UCSD-AML1 (cell line): Measurements from ENCODE around the gene ACO2.
A peak's percentile ranks its signal among the peaks of the same experiment; 100 is the strongest.

Experiments used
- DNase-seq: peaks from one replicate; lab custom pipeline; 2025; ENCODE audit not compliant: unreplicated experiment; lab: John Stamatoyannopoulos, UW

Gene ACO2

DNA sequence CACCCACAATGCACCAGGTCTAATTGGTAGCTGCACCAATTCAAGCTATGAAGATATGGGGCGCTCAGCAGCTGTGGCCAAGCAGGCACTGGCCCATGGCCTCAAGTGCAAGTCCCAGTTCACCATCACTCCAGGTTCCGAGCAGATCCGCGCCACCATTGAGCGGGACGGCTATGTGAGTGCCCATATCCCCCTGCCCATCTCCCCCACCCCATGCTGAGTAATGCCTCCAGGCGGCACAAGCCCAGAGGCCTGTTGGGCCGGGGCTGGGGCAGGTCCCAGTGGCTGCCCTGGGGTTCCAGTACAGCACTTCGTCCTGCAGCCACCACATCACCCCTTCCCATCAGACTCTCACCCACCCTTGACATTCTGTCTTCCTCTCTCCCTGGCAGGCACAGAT is 53.9 kb downstream of the ACO2 start:
- no peak for DNase-seq

DNA sequence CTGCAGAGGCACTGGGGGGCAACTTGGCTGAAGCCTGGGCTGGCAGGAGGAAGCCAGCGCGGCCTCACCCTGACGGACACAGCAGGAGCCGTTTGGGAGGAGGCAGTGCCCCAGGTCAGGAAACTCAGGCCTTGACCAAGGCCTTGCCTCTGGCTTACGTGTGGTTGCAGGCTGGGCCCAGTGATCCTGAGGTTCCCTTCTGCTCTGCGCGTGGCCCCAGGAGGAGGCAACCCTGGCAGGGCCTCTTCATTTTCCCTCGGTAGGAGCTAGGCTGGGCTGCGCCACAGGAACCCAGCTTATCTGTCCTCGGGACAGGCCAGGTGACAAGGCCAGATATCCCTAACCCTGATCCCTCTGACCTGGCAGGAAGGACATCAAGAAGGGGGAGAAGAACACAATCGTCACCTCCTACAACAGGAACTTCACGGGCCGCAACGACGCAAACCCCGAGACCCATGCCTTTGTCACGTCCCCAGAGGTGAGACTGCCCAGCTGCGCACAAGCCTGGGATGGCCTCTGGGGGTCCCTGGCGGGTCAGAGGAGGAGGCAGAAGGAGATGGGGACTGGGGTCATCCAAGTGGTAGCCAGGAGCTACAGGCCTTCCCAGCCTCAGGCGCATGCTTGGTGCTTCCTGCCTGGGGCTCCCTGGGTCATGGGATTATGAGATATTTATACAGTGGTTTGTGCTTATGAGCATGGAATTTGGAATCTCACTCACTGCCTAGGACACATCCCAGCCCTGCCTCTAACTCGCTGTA is 54.7 kb downstream of the ACO2 start:
- DNase-seq: no peak

DNA sequence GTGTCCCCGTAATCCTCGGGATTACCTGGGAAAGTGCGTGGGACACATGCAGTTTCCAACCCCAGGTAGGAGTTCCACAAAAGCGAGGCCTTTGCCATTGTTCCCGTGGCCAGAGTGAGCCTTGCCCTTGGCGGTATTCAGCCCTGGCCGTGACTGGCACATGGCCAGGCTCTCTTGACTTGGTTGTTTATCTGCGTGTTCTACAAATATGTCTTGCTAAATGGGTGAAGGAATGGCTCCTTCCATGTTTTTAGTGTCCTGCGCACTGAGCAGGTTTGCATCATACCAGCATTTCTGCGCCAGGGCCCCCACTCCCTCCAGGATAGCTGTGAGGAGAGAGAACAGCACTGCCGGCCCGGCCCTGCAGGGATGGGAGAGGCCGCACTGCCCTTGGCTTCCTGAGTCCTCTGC is 55.3 kb downstream of the ACO2 start:
- DNase-seq: no peak

DNA sequence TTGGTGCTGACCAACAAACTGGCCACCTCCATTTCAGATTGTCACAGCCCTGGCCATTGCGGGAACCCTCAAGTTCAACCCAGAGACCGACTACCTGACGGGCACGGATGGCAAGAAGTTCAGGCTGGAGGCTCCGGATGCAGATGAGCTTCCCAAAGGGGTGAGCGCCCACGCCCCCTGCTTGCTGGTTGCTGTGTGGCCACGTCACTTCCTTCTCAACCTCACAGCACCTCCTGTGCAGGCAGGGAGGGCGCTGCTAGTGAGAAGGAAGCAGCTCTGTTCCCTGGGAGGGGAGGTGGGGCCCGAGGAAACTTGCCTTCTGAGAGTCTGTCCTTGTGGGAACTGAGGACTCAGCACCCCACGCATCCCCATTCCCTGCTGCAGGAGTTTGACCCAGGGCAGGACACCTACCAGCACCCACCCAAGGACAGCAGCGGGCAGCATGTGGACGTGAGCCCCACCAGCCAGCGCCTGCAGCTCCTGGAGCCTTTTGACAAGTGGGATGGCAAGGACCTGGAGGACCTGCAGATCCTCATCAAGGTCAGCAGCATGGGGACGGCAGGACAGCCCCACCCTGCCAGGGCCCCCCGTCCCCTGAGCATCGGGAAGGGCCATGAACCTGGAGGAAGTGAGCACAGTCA is 56.0 kb downstream of the ACO2 start:
- peak; percentile 69 for DNase-seq

DNA sequence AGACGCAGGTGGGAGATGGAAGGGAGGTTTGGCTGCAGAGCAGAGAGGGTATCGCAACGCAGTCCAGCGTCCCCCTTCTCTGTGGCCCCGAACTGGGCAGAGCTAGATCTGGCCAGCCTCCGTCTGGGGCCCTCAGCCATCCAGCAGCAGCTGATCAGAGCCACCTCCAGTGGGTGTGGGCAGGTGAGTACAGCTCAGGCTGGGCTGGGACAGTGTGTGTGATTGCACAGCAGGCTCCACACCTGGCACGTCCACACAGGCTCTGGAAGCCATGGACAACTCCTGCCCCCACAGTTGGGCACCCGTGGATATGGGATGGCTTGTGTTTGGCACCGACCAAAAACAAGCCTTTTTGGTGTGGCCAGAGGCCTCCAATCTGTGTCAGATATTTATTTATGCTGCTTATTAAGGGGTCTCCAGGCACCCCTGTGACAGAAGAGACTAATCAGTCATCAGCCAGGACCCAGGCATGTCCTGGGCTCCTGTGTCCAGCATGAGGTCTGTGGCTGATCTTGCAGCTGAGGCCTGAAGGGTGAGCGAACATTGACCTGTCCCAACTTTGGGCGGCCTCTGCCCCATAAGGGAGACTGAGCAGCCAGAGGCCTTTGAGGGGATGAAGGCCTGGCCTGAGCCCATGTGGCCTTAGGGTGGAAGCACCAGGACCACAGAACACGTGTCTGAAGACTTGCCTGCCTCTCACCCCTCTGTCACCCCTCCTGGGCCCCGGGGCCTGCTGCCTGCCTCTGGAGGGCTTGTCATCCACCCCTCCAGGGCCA is 56.7 kb downstream of the ACO2 start:
- DNase-seq: no peak

DNA sequence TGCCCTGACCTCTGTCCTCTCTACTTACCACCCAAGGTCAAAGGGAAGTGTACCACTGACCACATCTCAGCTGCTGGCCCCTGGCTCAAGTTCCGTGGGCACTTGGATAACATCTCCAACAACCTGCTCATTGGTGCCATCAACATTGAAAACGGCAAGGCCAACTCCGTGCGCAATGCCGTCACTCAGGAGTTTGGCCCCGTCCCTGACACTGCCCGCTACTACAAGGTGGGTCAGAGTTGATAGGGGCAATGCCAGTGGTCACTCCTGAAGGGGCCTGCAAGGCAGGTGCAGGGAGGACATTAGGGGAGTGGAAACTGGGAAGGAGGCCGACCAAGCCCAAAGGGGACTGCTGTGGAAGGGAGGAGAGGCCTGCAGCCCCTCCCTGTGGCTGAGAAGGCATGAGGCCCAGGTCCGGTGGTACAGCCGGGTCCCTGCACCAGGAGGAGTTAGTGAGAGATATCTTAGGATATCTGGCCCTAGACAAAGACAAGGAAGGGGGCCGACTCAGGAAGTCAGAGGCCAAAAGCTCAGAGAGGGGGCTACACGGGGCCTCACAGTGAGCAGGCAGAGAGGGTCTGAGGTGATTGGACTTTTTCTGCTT is 57.4 kb downstream of the ACO2 start:
- no peak for DNase-seq

DNA sequence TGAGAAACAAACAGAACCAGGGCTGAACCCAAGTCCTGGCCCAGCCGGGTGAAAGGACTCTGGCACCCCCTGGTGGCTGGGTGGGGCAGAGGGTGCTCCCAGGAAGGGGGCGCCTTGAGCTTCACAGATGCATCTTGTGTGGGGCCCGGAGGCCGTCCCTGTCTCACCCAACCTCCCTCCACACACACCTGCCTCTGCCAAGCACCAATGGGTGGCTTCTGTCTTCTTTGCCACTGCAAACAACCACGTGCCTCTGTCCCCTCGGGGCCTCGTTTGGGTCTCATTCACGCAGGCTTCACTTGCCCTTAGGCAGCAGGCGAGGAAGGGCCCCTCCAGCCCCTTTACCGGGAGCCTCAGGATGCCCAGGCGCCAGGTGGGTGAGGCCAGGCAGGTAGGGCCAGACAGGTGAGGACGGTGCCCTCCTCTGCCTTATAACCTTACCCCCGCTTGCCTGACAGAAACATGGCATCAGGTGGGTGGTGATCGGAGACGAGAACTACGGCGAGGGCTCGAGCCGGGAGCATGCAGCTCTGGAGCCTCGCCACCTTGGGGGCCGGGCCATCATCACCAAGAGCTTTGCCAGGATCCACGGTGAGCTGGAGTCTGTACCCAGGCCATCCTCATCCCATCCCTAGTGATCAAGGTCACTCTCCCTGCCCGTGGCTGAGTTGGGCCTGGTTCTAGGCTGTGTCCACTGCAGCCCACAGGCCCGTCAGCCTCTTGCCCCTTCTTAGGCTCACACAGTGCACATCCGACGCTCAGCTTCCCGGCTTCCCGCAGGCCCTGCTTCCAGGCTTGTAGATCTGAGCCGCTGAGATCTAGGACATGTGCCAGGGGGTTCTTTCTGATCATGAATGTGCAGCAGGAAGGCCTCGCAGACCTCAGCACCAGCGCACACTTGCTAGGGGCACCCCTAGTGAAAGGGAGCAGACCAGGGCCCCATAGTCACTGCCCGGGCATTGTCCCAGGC is 58.2 kb downstream of the ACO2 start:
- peak; percentile 46 for DNase-seq

DNA sequence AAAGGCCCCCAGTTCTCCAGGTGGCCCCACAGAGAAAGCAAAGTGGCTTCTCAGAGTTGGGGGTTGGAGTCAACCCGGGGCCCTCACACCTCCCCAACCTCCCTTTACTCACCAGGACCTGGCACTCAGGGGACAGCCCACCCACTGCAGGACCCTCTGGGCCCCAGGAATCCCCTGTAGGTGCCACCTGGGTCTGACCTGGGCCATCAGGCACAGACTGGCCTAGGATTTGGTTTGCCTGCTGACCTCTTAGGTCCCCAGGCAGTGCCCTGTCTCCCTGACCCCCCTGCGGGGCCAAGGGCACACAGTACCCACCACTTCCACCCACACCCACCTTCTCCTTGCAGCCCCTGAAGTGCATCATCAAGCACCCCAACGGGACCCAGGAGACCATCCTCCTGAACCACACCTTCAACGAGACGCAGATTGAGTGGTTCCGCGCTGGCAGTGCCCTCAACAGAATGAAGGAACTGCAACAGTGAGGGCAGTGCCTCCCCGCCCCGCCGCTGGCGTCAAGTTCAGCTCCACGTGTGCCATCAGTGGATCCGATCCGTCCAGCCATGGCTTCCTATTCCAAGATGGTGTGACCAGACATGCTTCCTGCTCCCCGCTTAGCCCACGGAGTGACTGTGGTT is 59.3 kb downstream of the ACO2 start:
- DNase-seq: no peak

DNA sequence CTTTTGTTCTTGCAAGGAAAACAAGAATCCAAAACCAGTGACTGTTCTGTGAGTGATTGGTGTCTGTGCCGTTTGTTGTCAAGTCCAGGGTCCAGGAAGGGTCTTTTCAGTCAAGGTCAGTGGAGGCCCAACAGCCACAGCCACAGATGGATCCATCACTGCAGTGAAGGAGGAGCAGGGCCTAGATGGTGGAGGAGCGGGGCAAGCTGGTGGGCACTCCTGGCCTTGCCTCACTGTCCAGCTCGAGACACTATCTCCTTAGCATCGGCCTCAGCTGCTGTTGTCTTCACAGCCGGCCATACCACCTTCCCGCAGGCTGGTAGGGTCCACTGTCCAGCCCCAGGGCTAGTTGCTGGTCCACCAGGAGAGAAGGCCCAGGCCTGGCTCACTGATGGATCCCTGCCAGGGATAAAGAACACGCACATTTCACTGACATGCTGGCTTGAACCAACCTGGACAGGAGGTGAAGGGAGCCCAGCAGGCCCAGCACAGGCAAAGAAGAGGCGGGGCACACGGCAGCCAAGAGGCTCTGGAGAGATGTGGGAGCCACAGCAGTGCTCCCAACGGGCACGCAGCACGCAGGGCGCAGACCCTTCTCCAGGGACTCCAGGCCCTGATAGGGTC is 60.1 kb downstream of the ACO2 start:
- DNase-seq: no peak

DNA sequence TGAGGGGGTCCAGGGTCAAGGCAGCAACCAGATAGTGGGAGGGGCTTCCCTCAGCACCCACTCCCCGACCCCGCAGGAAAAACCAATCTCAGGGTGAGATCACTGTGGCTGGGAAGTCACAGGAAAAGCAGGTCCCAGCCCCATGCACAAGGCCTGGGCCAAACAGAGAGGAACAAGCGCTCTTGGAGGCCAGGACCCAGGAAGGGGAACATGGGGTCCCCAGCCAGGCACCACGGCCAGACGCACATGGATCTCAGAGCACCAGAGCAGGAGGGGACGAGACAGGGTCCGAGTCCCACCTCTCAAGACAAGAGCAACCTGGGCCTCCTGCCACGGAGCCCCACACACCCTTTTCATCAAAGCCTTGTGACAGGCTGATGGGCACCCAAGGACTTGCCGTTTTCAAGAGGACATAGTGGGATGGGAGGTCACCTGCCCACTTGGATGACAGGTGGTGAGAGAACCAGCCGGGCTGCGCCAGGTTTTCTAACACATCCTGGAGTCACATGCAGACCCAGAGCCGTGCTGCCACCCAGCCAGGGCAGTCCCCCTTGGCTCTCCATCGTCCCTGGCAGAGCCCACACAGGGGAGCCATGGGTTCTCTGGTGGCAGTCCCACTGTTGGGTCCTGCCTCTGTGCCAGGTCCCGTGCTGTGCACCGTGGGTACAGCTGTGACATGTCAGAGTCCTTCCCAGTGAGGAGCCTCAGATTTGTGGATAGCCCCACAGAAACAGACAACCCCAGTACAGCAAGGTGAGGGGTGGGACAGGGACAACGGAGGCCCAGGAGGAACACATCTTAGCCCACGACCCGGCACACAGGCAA is 62.2 kb downstream of the ACO2 start:
- no peak for DNase-seq

DNA sequence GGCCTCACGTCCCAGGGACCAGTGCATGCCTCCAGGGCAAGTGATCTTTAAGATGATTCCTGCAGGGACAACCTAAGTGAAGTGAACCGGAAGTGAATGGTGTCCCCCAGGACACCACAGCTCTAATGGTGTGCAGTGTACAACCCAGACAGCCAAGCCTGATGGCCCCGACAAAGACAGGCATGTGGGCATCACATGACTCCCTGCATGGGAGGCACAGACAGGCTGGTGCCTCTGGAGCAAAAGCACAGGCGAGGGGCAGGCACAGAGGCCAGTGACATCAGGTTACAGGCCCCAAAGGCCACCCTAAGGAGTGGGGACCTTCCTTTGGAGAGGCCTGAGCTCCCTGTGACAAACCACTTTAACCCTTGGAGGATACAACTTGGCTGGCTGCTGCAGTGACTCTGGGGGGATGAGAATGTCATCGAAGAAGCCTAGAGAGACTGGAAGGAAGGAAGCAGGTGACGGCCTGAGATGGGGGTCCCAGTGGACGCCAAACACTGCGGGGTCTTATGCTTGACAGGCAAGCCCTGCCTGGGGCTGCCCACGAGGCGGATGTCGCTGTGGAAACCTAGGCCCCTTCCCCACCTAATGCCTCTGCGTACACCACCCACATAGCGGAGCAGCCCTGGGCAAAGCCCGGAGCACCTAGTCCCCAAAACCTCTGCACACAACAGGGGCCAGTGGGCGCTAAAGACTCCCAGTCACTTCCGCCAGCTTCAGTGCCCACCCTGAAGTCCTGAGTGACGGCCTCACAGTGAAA is 63.0 kb downstream of the ACO2 start:
- no peak for DNase-seq

DNA sequence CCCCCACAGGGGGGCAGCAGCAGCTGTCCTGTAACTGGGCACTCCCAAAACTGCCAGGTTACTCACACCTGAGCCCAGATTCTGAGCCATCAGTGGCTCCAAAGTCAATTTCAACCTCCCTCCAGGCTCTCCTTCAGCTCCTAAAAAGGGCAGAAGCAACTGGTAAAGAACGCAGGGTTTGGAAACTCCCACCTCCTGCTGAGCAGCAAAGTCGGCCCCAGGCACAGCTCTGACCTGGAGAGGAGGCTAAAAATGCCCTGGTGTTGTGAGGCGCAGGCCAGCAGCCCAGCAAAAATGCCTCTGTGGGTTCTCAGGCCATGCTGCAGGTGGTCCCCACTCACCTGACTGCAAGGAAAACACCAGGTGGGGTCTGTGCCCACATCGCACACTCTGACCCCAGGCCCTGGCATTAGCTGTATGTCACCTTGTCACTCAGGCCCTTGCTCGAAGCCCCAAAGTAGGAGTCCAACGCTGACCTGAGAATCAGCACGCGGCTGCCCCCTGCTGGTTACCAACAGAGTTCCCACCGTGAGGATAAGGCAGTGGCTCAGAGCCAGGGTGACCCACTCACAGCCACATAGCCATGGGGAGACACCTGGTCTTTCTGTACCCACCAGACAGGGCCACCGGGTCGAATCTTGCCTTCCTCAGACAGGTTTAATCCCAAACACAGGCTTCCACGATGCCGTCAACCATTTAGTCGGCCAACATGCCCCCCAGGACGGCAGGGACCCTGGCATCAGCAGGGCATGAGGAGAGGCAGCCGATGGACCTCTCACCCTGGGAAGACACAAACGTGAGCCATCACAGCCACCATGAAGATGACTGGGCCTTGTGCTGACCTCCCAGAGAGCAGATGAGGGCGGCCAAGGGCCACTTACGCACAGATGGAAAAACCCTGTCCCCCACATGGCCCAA is 64.2 kb downstream of the ACO2 start:
- DNase-seq: peak; percentile 64

DNA sequence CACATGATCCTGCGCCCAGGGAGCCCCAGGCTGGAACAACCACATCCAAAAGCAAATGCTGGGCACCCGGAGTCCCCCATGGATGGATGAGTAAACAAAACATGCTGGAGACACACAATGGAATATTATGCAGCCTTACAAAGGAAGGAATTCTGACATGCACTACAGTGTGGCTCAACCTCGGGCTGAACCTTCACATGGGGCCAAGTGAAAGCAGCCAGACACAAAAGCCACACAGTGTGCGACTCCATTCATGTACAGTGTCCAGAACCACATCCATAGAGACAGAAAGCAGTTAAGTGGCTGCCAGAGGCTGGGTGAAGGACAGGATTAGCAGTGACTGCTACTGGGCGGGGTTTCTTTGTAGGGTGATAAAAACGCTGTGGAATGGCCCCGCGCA is 65.3 kb downstream of the ACO2 start:
- no peak for DNase-seq

DNA sequence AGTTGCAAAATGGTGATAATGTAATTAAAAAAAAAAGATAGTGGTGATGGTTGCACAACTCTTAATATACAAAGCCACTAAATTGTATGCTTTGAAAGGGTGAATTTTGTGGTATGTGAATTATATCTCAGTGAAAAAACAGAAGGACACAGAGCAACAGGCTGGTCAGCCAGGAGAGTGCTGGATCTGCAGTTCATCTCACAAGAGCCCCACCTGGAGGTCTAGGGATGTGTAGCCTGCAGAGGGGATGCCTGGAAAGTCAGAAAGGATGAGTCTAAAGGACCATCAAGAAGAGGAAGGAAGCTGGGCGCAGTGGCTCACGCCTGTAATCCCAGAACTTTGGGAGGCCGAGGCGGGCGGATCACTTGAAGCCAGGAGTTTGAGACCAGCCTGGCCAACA is 66.3 kb downstream of the ACO2 start:
- DNase-seq: no peak

DNA sequence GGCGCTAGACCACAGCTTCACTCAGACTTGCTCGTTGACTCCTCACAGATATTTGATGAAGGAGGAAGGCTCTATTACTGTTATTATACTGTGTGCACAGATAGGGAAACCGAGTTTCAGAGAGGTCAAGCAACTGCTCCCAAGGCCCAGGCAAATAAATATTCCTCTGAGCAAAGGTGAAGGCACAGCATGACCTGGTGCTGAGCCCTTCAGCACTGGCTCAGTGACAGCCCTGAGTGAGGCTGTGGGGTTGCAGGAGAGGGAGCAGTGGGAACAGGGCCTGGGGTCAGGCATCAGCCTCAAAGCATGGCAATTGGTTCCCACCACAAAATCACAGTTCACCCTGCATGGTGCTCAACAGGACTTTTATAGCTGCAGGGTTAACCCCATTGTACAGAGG is 68.3 kb downstream of the ACO2 start:
- no peak for DNase-seq

DNA sequence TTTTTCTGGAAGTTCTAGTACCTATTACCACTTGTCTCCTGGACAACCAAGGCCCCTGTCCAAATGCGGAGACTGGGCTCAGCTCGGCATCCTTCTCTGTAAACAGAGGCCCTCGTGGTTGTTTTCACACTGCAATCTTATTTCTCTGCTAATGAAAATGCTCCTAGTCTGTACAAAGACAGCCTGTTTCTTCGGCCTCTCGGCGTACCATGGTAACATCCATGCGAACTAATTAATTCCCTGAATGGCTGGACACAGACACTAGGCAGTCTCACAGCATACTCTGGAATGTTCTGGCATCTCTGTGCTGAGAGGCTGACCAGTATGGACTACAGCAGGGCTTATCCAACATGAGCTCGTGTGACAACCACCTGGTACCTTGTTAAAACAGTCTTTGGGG is 69.7 kb downstream of the ACO2 start:
- DNase-seq: no peak
